Fibroblast of villous mesenchyme (primary cell): ENCODE measurements around the gene LMBRD1. TPM values are rescaled to one million over a fixed set of nuclear protein-coding genes. Genes with fewer than 3 reads are reported as not detected.
"Not testable (repeated sequence)": the region's sequence is repeated elsewhere in the genome, so short reads cannot be mapped to it uniquely, and the experiment has no call there.

Source experiments
- DNase-seq: peaks from one replicate; pipeline ENCODE4 v3.0.0-alpha.2; 2010; ENCODE audit warnings: low read depth
- H3K4me3 ChIP-seq: 2 replicates; pipeline ENCODE4 v1.5.1; 2011; ENCODE audit warnings: low read depth, mild to moderate bottlenecking, low read length
- CTCF ChIP-seq: IDR thresholded peaks from 2 replicates; pipeline ENCODE4 v1.5.1; 2012; ENCODE audit warnings: low read depth, mild to moderate bottlenecking, low read length; ENCODE audit not compliant: insufficient read depth
- total RNA-seq: library from RNA; depleted of rRNA; stranded (reverse); fragments of >200 nt; gene quantifications from 2 replicates; pipeline ENCODE4 v1.2.3, GENCODE V29; 2012

The LMBRD1 gene
- total RNA-seq, 1 donor: 28.5 TPM

- DNase-seq: no peak
- no peak overlapping the region for H3K4me3 ChIP-seq
- TF ChIP-seq CTCF: no peak
Observed at GRCh38 chr6:69789578-69789977, 7.2 kb downstream of the LMBRD1 start.

DNA sequence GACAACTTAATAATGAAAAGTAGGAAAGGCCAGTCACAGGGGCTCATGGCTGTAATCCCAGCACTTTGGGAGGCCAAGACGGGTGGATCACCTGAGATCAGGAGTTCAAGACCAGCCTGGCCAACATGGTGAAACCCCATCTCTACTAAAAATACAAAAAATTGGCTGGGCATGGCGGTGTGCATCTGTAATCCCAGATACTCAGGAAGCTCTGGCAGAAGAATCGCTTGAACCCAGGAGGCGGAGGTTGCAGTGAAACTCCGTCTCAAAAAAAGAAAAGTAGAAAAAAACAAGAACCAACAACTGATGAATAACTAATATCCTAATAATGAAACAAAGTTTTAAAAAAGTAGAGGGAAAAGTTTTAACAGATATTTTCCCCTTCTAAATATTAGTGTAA, 9.4 kb downstream of the LMBRD1 start:
- H3K4me3 ChIP-seq: not testable (repeated sequence)

GRCh38 chr6:69785697-69786096, 11.1 kb downstream of the LMBRD1 start:
- DNase-seq: no peak
- no peak overlapping the region for H3K4me3 ChIP-seq
- TF ChIP-seq CTCF: no peak

More for the DNA sequence above, 9.4 kb downstream of the LMBRD1 start:
- not testable (repeated sequence) for DNase-seq

DNA sequence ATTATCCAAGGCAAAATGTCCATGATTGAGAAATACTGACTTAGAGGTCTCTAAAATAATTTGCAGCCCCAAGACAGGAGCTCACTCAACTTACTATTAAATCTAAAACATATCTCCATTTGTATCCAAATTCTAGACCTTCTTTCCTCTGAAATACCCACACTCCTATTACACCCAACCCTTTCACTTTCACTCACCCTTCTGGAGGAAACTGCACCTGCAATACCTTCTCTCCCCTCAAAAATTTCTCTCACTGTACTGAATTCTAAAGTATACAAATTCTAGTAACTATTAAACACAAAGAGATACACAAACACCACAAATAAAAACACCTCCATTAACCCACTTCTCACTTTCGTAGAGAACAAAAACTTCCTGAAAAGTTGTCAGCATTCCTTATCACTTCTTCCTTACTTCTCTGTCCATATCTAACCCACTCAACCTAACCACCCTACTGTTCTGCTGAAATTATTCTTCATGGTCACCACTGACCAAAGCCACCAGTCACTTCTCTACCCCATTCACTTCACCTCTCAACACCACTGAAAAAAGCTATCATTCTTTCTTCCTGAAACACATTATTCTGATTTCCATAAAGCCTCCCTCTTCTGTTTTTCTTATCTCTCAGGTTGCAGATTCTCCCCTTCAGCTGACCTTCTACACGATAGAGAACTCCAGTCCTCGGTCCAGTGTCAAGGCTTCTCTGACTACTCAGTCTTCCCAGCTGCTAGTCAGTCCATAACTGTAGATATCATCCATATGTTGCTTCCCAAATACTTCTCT, 12.0 kb downstream of the LMBRD1 start:
- H3K4me3 ChIP-seq: no peak overlapping the region
- no peak for DNase-seq
- TF ChIP-seq CTCF: no peak

DNA sequence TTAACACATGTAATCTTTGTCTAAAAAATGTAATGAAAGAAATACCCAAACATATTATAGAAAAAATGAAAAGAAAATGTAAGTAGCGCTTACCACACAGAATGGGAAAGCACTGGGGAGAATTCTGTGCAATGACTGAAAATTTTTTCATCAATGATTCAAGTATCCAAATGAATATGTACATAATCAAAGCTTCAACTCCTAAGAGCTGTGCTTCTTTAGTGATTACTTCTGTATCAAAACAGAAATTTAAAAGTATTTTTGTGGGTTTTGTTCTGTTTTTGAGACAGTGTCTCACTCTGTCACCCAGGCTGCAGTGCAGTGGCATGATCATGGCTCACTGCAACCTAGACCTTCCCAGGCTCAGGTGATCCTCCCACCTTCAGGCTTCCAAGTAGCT, 13.7 kb downstream of the LMBRD1 start:
- DNase-seq: no peak
- TF ChIP-seq CTCF: no peak
- H3K4me3 ChIP-seq: no peak overlapping the region

DNA sequence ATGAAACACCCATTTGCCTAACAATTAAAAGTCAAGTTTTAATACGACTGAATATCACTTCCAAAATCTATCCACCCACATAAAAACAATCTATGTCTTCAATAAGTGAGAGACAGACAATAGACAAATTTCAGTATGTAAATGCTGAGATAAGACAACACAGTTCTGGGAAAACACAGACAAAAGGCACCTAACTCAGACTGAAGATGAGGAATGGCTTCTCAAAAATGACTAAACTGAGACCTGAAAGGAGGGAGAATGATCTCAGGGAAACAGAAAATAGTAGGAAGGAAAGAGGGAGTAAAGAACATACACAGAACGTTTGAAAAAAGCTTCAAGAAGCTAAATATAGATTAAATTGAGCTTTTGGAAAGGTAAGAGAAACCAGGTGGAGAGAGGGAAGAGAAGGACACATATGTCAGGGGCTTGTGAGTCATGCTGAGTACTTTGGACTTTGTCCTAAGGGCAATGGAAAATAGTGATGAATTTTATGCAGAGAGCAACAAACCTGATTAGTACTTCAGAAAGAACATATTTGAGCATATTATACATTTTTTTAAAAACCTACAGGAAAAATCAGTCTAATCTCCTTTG, 16.1 kb downstream of the LMBRD1 start:
- no peak overlapping the region for H3K4me3 ChIP-seq
- no peak for DNase-seq
- no peak for TF ChIP-seq CTCF

DNA sequence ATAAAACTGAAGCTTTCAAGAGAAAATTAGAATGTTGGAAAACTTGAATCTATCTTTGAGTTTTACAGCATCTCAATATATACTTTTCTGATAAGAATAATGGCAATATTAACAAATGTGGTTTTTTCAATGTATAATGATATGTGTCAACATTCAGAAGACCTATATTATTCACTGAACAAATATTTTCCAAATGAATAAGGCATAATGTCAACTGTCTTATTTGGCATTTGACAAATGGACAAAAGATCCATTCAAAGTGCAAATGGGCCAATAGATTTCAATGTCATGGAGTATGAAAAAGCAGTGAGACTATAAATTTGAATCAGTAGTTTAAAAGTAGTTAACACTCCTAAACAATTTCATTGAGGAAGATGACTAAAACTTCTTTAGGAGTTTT, 20.9 kb downstream of the LMBRD1 start:
- no peak overlapping the region for H3K4me3 ChIP-seq
- no peak for TF ChIP-seq CTCF
- no peak for DNase-seq
